Fibroblast of villous mesenchyme (primary cell): ENCODE data around the gene PC. TPM values are rescaled to one million over a fixed set of nuclear protein-coding genes. Genes with fewer than 3 reads are reported as not detected.
A peak's percentile ranks its signal among the peaks of the same experiment; 100 is the strongest.

Experiments used
- DNase-seq: peaks from one replicate; pipeline ENCODE4 v3.0.0-alpha.2; 2010; ENCODE audit warnings: low read depth
- H3K4me3 ChIP-seq: 2 replicates; pipeline ENCODE4 v1.5.1; 2011; ENCODE audit warnings: low read depth, mild to moderate bottlenecking, low read length
- total RNA-seq: library from RNA; depleted of rRNA; stranded (reverse); fragments of >200 nt; gene quantifications from 2 replicates; pipeline ENCODE4 v1.2.3, GENCODE V29; 2012
- TF ChIP-seq, protein P1 (sequence below): IDR thresholded peaks from 2 replicates; pipeline ENCODE4 v1.5.1; 2012; ENCODE audit warnings: low read depth, mild to moderate bottlenecking, low read length; ENCODE audit not compliant: insufficient read depth

The PC gene
- total RNA-seq, 1 donor, result 11.7 TPM

DNA sequence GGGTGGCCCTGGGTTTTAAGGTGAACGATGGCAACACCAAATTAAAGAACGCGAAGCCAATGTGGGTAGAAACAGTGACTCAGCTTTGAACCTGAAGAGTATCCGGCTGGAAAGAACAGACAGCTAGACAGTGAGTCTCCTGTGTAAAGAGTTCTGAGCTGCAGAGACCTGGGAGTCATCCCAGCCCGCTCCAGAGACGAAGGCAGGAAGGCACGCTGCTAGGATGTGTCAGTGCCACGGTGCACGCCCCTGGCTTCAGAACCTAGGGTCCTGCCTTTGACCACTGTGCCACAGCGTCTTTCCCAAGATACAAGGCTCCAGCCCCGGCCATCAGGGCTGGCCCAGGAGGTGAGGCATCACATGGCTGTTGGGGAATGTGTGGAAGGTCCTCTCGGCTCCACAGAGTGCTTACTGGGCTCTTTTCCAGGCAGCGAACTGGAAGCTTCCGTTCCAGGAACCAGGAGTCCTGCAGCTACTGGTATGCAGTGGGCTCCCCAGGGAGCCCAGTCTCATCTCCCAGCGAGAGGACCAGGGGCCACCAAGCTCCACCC lies 71.4 kb downstream of the PC start:
- DNase-seq, result no peak
- no peak overlapping the region for H3K4me3 ChIP-seq
- TF ChIP-seq, protein P1, sequence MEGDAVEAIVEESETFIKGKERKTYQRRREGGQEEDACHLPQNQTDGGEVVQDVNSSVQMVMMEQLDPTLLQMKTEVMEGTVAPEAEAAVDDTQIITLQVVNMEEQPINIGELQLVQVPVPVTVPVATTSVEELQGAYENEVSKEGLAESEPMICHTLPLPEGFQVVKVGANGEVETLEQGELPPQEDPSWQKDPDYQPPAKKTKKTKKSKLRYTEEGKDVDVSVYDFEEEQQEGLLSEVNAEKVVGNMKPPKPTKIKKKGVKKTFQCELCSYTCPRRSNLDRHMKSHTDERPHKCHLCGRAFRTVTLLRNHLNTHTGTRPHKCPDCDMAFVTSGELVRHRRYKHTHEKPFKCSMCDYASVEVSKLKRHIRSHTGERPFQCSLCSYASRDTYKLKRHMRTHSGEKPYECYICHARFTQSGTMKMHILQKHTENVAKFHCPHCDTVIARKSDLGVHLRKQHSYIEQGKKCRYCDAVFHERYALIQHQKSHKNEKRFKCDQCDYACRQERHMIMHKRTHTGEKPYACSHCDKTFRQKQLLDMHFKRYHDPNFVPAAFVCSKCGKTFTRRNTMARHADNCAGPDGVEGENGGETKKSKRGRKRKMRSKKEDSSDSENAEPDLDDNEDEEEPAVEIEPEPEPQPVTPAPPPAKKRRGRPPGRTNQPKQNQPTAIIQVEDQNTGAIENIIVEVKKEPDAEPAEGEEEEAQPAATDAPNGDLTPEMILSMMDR, result no peak

GRCh38 chr11:66885950-66886440 lies 72.2 kb downstream of the PC start:
- TF ChIP-seq, protein P1, result no peak
- no peak for DNase-seq

GRCh38 chr11:66885469-66885868 lies 72.7 kb downstream of the PC start:
- DNase-seq, result no peak
- TF ChIP-seq, protein P1, result no peak
- H3K4me3 ChIP-seq, result no peak overlapping the region

More at GRCh38 chr11:66885950-66886440, 72.2 kb downstream of the PC start:
- H3K4me3 ChIP-seq, result no peak overlapping the region

DNA sequence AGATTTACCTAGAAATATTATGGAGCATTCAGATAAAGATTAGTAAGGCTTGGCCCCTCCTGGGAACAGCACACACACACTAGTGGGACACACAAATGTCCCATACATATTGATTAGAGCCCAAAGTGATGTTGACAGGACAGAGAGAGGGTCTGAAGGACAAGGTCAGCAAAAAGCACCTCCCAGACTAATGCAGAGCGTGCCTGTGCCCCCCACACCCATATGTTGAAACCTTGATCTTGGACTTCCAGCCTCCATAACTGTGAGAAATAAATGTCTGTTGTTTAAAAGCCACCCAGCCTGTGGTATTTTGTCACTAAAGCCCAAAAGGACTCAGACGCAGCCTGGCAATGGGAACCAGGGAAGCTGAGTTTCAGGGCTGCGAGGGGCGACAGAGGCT lies 73.7 kb downstream of the PC start:
- H3K4me3 ChIP-seq, result no peak overlapping the region
- DNase-seq, result no peak
- TF ChIP-seq, protein P1, result no peak

- no peak overlapping the region for H3K4me3 ChIP-seq
- DNase-seq, result peak; percentile 63
- TF ChIP-seq, protein P1, result peak; percentile 67
Observed at GRCh38 chr11:66883016-66883965, 74.9 kb downstream of the PC start.

DNA sequence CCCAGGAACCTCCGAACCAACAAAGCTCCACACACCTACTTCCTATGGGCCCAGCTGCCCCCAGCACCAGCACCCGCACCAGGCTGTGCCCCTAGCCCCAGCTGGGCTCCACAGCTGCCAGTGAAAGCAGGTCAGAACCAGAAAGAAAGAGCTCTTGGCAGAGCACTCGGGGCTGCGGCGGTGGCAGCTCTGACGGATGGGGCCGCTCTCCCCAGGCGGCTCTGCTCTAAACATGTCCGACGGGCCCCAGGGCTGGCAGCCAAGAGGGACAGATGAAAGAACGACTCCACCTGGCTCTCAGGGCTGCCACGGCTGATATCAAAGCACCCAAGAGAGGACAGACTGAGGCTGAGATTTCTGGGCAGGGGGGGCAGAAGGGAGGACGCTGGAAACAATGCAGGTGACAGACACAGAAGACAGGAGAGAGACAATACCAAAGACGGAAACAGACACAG lies 75.6 kb downstream of the PC start:
- TF ChIP-seq, protein P1, result no peak
- no peak for DNase-seq
- no peak overlapping the region for H3K4me3 ChIP-seq
